ENCODE results near the gene CTSL.
"Not testable (repeated sequence)": the region's sequence is repeated elsewhere in the genome, so short reads cannot be mapped to it uniquely, and the experiment has no call there.

The CTSL gene

GRCh38 chr9:87725356-87725899 is 491 bp upstream of the CTSL start:
- DNase-seq, result no peak

- DNase-seq, result no peak
Observed at GRCh38 chr9:87729246-87729645, 3.3 kb downstream of the CTSL start.

- DNase-seq, result no peak
Observed at GRCh38 chr9:87731321-87731720, 5.4 kb downstream of the CTSL start.

- no peak for DNase-seq
Observed at GRCh38 chr9:87732344-87732743, 6.4 kb downstream of the CTSL start.

- no peak for DNase-seq
Observed at GRCh38 chr9:87732756-87733155, 6.8 kb downstream of the CTSL start.

GRCh38 chr9:87733273-87734052 is 7.5 kb downstream of the CTSL start:
- DNase-seq, result no peak

GRCh38 chr9:87734106-87734505 is 8.2 kb downstream of the CTSL start:
- DNase-seq, result no peak

- DNase-seq, result no peak
Observed at GRCh38 chr9:87739546-87739945, 13.6 kb downstream of the CTSL start.

- DNase-seq, result no peak
Observed at GRCh38 chr9:87740209-87740608, 14.3 kb downstream of the CTSL start.

- DNase-seq, result no peak
Observed at GRCh38 chr9:87741326-87741725, 15.4 kb downstream of the CTSL start.

- no peak for DNase-seq
Observed at GRCh38 chr9:87741891-87742290, 16.0 kb downstream of the CTSL start.

- DNase-seq, result no peak
Observed at GRCh38 chr9:87742813-87743428, 17.0 kb downstream of the CTSL start.

GRCh38 chr9:87744247-87744646 is 18.3 kb downstream of the CTSL start:
- not testable (repeated sequence) for DNase-seq

GRCh38 chr9:87746186-87746585 is 20.3 kb downstream of the CTSL start:
- DNase-seq, result no peak

GRCh38 chr9:87748881-87749280 is 23.0 kb downstream of the CTSL start:
- no peak for DNase-seq

- DNase-seq, result no peak
Observed at GRCh38 chr9:87749335-87750035, 23.6 kb downstream of the CTSL start.

- DNase-seq, result no peak
Observed at GRCh38 chr9:87750726-87751125, 24.8 kb downstream of the CTSL start.

GRCh38 chr9:87751423-87751822 is 25.5 kb downstream of the CTSL start:
- DNase-seq, result no peak

GRCh38 chr9:87751868-87752267 is 25.9 kb downstream of the CTSL start:
- DNase-seq, result no peak

GRCh38 chr9:87753313-87753712 is 27.4 kb downstream of the CTSL start:
- DNase-seq, result no peak

- DNase-seq, result not testable (repeated sequence)
Observed at GRCh38 chr9:87758330-87758729, 32.4 kb downstream of the CTSL start.

GRCh38 chr9:87759980-87760379 is 34.1 kb downstream of the CTSL start:
- not testable (repeated sequence) for DNase-seq

GRCh38 chr9:87760529-87760928 is 34.6 kb downstream of the CTSL start:
- DNase-seq, result no peak

GRCh38 chr9:87763286-87763685 is 37.4 kb downstream of the CTSL start:
- DNase-seq, result no peak
